WERI-Rb-1 (cell line): ENCODE data around the gene C19orf25.

Experiments used
- DNase-seq: peaks from one replicate; pipeline ENCODE4 v3.0.0-alpha.2; 2020
- H3K27ac ChIP-seq: fragments of 250-450 bp; sonication (Bioruptor Pico); 2 replicates; pipeline ENCODE4 v1.5.1; 2020; ENCODE audit warnings: mild to moderate bottlenecking, moderate library complexity
- H3K27me3 ChIP-seq: fragments of 250-450 bp; sonication (Bioruptor Pico); 2 replicates; pipeline ENCODE4 v1.5.1; 2021; ENCODE audit warnings: mild to moderate bottlenecking, low read depth, moderate library complexity; ENCODE audit not compliant: insufficient read depth, severe bottlenecking
- H3K36me3 ChIP-seq: fragments of 250-450 bp; sonication (Bioruptor Pico); 2 replicates; pipeline ENCODE4 v1.5.1; 2020; ENCODE audit warnings: mild to moderate bottlenecking, moderate library complexity
- H3K4me3 ChIP-seq: 2 replicates; pipeline ENCODE4 v1.5.1; 2011; ENCODE audit warnings: low read depth, mild to moderate bottlenecking, control low read depth, low read length
- H3K9me3 ChIP-seq: fragments of 250-450 bp; sonication (Bioruptor Pico); 2 replicates; pipeline ENCODE4 v1.5.1; 2021; ENCODE audit warnings: mild to moderate bottlenecking, moderate library complexity; ENCODE audit not compliant: severe bottlenecking
- TF ChIP-seq, protein P1 (sequence below): IDR thresholded peaks from 2 replicates; pipeline ENCODE4 v1.5.1; 2011; ENCODE audit warnings: low read depth, mild to moderate bottlenecking, control low read depth, inconsistent platforms, low read length

C19orf25 gene

DNA sequence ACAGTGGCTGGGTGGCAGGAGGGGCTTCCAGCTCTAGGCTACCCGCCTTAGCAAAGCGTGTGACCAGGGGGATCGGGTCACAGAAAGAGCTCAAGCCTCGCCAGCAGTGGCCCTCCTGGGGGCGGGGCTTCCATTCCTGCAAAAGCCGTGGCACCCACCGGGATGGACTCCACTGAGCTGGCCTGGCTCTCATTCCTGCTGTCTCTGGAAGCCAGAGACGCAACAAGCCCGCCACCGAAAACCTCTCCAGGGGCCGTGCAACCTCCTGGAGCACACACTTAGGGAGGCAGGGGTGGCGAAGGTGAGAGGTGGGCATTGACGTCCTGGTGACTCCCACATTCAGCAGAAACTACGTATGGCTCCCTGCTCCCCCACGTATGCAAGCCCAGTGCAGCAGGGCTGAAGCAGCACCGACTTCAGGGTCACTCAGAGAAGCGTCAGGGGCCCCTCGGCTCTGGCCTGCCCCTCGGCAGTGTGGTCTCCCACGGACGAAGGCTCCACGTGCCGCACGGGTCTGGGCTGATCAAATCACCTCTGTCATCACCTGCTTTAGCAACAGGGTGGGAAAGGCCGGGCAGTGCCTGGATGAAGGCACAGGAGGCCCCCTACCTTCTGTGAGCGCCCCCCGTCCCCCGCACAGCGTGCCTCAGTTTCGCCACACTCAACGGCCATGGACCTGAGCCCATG is 3.1 kb downstream of the C19orf25 start:
- DNase-seq = no peak
- no peaks in the 10 kb centered on the region for H3K9me3 ChIP-seq
- no peak overlapping the region for H3K4me3 ChIP-seq
- TF ChIP-seq, protein P1, sequence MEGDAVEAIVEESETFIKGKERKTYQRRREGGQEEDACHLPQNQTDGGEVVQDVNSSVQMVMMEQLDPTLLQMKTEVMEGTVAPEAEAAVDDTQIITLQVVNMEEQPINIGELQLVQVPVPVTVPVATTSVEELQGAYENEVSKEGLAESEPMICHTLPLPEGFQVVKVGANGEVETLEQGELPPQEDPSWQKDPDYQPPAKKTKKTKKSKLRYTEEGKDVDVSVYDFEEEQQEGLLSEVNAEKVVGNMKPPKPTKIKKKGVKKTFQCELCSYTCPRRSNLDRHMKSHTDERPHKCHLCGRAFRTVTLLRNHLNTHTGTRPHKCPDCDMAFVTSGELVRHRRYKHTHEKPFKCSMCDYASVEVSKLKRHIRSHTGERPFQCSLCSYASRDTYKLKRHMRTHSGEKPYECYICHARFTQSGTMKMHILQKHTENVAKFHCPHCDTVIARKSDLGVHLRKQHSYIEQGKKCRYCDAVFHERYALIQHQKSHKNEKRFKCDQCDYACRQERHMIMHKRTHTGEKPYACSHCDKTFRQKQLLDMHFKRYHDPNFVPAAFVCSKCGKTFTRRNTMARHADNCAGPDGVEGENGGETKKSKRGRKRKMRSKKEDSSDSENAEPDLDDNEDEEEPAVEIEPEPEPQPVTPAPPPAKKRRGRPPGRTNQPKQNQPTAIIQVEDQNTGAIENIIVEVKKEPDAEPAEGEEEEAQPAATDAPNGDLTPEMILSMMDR = no peak
- H3K36me3 ChIP-seq = peaks cover 16% of the 10 kb centered on the region
- no peaks in the 10 kb centered on the region for H3K27me3 ChIP-seq
- no peak overlapping the region for H3K27ac ChIP-seq

DNA sequence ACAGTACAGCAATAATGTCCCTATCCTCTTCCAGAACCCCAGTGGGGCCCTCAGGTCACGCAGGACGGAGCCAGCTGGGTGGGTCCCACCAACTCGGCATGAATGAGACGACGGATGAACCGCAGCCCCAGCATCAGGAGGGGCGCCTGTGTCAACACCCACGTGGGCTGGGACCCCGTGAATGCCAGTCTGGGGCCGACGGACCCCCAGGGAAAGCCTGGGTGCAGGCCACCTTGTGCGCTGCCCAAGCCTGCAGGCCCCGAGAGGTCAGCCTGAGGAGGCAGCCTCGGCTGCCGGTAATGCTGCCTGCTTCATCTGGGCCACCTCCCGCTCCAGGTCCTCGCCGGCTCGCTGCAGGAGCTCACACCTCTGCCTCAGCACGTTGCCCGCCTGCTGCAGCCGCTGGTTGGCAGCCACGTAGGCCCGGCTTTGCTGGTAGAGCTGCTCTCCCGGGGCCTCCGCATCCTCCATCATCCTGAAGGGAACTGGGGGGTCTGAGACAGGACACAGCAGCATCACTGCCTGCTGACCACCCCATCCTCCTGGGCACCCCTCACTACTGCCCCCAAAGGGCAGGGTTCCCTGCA is 4.2 kb downstream of the C19orf25 start:
- no peak overlapping the region for H3K4me3 ChIP-seq
- peaks cover 16% of the 10 kb centered on the region for H3K36me3 ChIP-seq
- H3K27ac ChIP-seq = peak overlapping the region; percentile 71; the same call in 1 of the 2 replicates
- TF ChIP-seq, protein P1 = peak; percentile 4; the same call in 1 of the 2 replicates
- DNase-seq = no peak
- H3K27me3 ChIP-seq = no peaks in the 10 kb centered on the region
- no peaks in the 10 kb centered on the region for H3K9me3 ChIP-seq

DNA sequence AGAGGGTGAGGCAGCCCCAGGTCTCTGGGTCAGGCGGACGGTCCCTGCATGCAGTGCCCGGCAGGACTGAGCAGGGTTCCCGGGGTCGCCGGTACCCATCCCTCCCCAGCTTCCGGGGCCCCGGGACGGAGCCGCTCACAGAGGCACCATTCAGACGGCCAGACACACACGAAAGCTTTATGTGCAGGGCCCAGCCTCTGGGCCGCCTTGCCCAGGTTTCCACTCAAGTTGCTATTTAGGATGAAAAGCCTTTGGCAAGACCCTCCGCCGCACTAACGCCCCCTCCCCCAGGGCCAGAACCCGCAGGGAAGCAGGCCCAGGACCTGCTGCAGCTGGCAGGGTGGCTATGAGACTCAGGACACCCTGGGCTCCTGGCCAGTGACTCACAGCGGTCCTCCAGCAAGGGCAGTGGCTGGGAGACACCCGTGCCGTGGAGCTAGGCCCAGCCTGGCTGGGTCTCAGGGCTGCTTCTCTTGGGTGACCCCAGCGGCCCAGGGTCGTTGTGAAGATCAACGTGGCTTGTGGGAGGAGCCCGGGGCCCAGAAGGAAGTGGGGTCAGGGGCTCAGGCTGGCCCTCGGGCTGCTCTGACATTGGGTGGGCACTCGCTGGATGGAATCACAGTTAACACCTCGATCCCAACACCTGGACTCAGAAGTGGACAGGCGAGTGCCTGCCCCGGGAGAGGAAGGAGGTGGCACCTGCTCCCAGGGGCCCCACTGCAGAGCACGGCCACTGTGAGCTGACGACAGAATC is 4.8 kb downstream of the C19orf25 start:
- DNase-seq = no peak
- no peak overlapping the region for H3K4me3 ChIP-seq
- no peaks in the 10 kb centered on the region for H3K9me3 ChIP-seq
- H3K36me3 ChIP-seq = peaks cover 16% of the 10 kb centered on the region
- H3K27ac ChIP-seq = peak overlapping the region; percentile 71
- no peaks in the 10 kb centered on the region for H3K27me3 ChIP-seq
- TF ChIP-seq, protein P1 = no peak

DNA sequence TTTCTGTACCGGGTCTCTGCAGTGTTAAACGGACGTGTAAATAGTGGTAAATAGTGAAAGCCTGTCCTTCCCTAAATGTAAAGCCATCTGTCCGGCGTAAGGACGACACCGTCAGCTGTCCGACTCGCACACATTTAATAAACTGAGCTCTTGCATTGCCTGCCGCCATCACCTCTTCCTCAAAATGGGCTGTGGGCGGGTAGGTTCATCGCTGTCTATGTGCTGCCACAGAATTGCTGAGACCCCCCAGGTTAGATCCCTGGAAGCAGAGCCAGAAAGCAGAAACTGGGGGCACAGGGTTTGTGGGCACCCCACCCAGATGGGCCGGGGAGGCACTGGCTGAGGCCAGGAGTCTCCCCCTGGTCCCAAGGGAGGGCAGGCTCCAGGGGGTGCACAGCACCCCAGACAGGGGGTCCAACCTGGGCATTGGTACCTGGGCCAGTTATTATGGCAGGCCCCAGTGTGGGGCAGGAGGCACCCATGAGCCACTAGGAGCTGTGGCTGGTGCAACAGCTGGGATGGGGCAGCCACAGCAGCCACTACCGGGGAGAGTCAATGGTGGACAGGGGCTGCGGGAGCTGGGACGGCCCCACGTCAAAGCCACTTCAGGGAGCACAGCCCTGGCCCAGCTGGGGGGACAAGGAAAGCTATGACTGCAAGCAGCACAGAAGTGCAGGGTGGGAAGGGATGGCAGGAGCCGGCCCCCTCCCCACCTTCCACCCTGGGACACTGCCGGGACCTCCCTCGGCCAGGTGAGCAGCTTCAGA is 5.7 kb downstream of the C19orf25 start:
- peak overlapping the region; percentile 71 for H3K27ac ChIP-seq
- H3K36me3 ChIP-seq = peaks cover 18% of the 10 kb centered on the region
- H3K4me3 ChIP-seq = peak overlapping the region; percentile 31
- H3K27me3 ChIP-seq = no peaks in the 10 kb centered on the region
- H3K9me3 ChIP-seq = no peaks in the 10 kb centered on the region
- DNase-seq = no peak
- TF ChIP-seq, protein P1 = no peak

DNA sequence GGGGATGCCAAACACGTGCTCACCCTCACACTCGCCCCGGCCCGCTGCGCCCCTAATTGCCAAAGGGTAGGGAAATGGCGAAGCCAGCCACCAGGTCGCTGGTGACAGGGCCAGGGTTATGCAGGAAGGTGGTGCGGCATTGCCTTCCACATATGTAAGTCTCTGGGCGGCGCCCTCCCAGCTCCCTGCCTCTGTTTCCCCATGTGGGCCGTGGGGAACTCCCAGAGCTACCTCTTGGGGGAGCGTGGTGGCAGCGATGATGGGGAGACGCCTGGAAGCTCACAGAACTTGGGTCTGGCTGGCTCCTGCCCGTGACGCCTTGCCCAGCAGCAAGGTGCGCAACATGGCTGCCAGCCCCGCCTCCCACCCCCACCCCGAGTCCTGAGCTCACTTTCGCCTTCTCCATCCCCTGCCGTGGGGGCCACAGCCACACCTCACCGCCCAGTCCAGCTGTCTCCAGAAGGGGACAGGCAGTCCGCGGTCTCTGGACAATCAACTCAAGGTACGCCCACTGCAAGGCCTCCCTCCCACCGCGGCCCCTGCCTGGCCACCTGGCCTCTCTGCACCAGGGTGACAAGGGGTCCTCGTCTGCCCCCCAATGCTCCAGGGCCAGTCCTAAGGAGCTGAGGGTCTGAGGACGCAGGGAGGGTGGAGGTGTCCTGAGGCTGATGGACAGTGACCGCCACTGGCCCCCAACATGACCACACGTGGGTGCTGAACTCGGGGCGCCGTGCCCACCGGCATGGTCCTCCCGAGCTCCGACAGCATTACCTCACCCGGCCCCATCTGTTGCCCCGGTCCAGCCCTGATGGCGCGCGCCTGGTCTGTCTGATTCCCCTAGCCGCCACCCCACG is 6.6 kb downstream of the C19orf25 start:
- peak; percentile 77 for DNase-seq
- peaks cover 14% of the 10 kb centered on the region for H3K36me3 ChIP-seq
- H3K9me3 ChIP-seq = no peaks in the 10 kb centered on the region
- TF ChIP-seq, protein P1 = no peak
- H3K27me3 ChIP-seq = no peaks in the 10 kb centered on the region
- peak overlapping the region; percentile 71 for H3K27ac ChIP-seq
- H3K4me3 ChIP-seq = peak overlapping the region; percentile 31
